WTC11 (cell line): ENCODE results near the gene GAPDHS.

Experiments used
- CREB1 ChIP-seq: sonication (generic); formaldehyde crosslinking; IDR thresholded peaks from 2 replicates; pipeline ENCODE4 v1.8.0; 2023; ENCODE audit warnings: mild to moderate bottlenecking, missing genetic modification reagents
- GRHL2 ChIP-seq: fragments of 250-450 bp; sonication (Bioruptor Pico); IDR thresholded peaks from 2 replicates; pipeline ENCODE4 v1.8.0; 2022; ENCODE audit warnings: mild to moderate bottlenecking, moderate library complexity; ENCODE audit not compliant: insufficient replicate concordance, severe bottlenecking
- JUN ChIP-seq: sonication (generic); formaldehyde crosslinking; IDR thresholded peaks from 2 replicates; pipeline ENCODE4 v1.8.0; 2023; ENCODE audit warnings: mild to moderate bottlenecking, missing genetic modification reagents
- RELA ChIP-seq: sonication (generic); formaldehyde crosslinking; IDR thresholded peaks from 2 replicates; pipeline ENCODE4 v1.8.1; 2022; ENCODE audit warnings: missing genetic modification reagents, mild to moderate bottlenecking, borderline replicate concordance
- TCF7 ChIP-seq: sonication (generic); formaldehyde crosslinking; IDR thresholded peaks from 2 replicates; pipeline ENCODE4 v1.8.0; 2022; ENCODE audit warnings: mild to moderate bottlenecking, low read depth, missing genetic modification reagents, moderate library complexity
- ZNF219 ChIP-seq: sonication (generic); formaldehyde crosslinking; IDR thresholded peaks from 2 replicates; pipeline ENCODE4 v1.8.0; 2023; ENCODE audit warnings: missing genetic modification reagents, mild to moderate bottlenecking, borderline replicate concordance
- ZNF671 ChIP-seq: fragments of 250-450 bp; sonication (Bioruptor Pico); IDR thresholded peaks from 2 replicates; pipeline ENCODE4 v1.8.0; 2021; ENCODE audit warnings: mild to moderate bottlenecking
- TF ChIP-seq, protein P1 (sequence below): sonication (generic); formaldehyde crosslinking; IDR thresholded peaks from 2 replicates; pipeline ENCODE4 v1.8.0; 2022; ENCODE audit warnings: missing genetic modification reagents
- TF ChIP-seq, protein P2 (sequence below): fragments of 200-600 bp; IDR thresholded peaks from 2 replicates; pipeline ENCODE4 v1.8.0; 2022; ENCODE audit warnings: antibody characterized with exemption
- TF ChIP-seq, protein P3 (sequence below): sonication (generic); formaldehyde crosslinking; IDR thresholded peaks from 2 replicates; pipeline ENCODE4 v1.8.1; 2023; ENCODE audit warnings: mild to moderate bottlenecking, missing genetic modification reagents
- TF ChIP-seq, protein P4 (sequence below): sonication (generic); formaldehyde crosslinking; IDR thresholded peaks from 2 replicates; pipeline ENCODE4 v1.8.0; 2023; ENCODE audit warnings: missing genetic modification reagents
- TF ChIP-seq, protein P5 (sequence below): sonication (generic); formaldehyde crosslinking; conservative IDR thresholded peaks from 2 replicates; pipeline ENCODE4 v1.8.1; 2022; ENCODE audit warnings: mild to moderate bottlenecking, missing genetic modification reagents
- TF ChIP-seq, protein P6 (sequence below): sonication (generic); formaldehyde crosslinking; IDR thresholded peaks from 2 replicates; pipeline ENCODE4 v1.8.1; 2022; ENCODE audit warnings: mild to moderate bottlenecking, moderate library complexity, missing genetic modification reagents
- TF ChIP-seq, protein P7 (sequence below): sonication (generic); formaldehyde crosslinking; IDR thresholded peaks from 2 replicates; pipeline ENCODE4 v1.8.0; 2022; ENCODE audit warnings: mild to moderate bottlenecking, missing genetic modification reagents

DNA sequence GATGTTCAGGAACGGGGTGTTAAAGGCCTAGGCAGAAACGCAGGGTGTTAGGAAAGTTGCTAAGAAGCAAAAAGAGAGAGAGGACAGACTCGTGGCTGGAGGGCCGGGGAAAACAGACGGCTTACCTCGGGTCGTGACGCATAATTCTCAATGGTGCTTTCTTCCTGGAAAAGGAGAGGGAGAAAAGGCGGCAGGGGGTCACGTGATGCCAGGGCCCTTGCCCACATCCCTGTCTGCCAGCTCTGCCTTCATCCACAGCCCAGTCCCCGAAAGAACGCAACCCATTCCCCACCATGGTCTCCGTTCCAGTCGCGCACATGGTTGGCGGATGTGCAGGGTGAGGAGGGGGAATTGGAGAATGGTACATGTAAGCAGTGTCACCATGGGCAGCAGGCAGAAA, 44.6 kb upstream of the GAPDHS start:
- TF ChIP-seq, protein P1, sequence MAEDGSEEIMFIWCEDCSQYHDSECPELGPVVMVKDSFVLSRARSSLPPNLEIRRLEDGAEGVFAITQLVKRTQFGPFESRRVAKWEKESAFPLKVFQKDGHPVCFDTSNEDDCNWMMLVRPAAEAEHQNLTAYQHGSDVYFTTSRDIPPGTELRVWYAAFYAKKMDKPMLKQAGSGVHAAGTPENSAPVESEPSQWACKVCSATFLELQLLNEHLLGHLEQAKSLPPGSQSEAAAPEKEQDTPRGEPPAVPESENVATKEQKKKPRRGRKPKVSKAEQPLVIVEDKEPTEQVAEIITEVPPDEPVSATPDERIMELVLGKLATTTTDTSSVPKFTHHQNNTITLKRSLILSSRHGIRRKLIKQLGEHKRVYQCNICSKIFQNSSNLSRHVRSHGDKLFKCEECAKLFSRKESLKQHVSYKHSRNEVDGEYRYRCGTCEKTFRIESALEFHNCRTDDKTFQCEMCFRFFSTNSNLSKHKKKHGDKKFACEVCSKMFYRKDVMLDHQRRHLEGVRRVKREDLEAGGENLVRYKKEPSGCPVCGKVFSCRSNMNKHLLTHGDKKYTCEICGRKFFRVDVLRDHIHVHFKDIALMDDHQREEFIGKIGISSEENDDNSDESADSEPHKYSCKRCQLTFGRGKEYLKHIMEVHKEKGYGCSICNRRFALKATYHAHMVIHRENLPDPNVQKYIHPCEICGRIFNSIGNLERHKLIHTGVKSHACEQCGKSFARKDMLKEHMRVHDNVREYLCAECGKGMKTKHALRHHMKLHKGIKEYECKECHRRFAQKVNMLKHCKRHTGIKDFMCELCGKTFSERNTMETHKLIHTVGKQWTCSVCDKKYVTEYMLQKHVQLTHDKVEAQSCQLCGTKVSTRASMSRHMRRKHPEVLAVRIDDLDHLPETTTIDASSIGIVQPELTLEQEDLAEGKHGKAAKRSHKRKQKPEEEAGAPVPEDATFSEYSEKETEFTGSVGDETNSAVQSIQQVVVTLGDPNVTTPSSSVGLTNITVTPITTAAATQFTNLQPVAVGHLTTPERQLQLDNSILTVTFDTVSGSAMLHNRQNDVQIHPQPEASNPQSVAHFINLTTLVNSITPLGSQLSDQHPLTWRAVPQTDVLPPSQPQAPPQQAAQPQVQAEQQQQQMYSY: no peak
- TF ChIP-seq JUN (CRISPR knock-in tag): no peak
- TF ChIP-seq GRHL2 (CRISPR knock-in tag): no peak
- TF ChIP-seq, protein P2, sequence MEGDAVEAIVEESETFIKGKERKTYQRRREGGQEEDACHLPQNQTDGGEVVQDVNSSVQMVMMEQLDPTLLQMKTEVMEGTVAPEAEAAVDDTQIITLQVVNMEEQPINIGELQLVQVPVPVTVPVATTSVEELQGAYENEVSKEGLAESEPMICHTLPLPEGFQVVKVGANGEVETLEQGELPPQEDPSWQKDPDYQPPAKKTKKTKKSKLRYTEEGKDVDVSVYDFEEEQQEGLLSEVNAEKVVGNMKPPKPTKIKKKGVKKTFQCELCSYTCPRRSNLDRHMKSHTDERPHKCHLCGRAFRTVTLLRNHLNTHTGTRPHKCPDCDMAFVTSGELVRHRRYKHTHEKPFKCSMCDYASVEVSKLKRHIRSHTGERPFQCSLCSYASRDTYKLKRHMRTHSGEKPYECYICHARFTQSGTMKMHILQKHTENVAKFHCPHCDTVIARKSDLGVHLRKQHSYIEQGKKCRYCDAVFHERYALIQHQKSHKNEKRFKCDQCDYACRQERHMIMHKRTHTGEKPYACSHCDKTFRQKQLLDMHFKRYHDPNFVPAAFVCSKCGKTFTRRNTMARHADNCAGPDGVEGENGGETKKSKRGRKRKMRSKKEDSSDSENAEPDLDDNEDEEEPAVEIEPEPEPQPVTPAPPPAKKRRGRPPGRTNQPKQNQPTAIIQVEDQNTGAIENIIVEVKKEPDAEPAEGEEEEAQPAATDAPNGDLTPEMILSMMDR: no peak
- TF ChIP-seq, protein P3, sequence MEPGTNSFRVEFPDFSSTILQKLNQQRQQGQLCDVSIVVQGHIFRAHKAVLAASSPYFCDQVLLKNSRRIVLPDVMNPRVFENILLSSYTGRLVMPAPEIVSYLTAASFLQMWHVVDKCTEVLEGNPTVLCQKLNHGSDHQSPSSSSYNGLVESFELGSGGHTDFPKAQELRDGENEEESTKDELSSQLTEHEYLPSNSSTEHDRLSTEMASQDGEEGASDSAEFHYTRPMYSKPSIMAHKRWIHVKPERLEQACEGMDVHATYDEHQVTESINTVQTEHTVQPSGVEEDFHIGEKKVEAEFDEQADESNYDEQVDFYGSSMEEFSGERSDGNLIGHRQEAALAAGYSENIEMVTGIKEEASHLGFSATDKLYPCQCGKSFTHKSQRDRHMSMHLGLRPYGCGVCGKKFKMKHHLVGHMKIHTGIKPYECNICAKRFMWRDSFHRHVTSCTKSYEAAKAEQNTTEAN (CRISPR knock-in tag): no peak
- TF ChIP-seq RELA (CRISPR knock-in tag): no peak
- no peak for TF ChIP-seq ZNF671 (CRISPR knock-in tag)
- TF ChIP-seq, protein P4, sequence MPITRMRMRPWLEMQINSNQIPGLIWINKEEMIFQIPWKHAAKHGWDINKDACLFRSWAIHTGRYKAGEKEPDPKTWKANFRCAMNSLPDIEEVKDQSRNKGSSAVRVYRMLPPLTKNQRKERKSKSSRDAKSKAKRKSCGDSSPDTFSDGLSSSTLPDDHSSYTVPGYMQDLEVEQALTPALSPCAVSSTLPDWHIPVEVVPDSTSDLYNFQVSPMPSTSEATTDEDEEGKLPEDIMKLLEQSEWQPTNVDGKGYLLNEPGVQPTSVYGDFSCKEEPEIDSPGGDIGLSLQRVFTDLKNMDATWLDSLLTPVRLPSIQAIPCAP (CRISPR knock-in tag): no peak
- TF ChIP-seq, protein P5, sequence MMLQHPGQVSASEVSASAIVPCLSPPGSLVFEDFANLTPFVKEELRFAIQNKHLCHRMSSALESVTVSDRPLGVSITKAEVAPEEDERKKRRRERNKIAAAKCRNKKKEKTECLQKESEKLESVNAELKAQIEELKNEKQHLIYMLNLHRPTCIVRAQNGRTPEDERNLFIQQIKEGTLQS (CRISPR knock-in tag): no peak
- no peak for TF ChIP-seq ZNF219
- no peak for TF ChIP-seq TCF7 (CRISPR knock-in tag)
- TF ChIP-seq, protein P6, sequence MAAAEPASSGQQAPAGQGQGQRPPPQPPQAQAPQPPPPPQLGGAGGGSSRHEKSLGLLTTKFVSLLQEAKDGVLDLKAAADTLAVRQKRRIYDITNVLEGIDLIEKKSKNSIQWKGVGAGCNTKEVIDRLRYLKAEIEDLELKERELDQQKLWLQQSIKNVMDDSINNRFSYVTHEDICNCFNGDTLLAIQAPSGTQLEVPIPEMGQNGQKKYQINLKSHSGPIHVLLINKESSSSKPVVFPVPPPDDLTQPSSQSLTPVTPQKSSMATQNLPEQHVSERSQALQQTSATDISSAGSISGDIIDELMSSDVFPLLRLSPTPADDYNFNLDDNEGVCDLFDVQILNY: no peak
- TF ChIP-seq, protein P7, sequence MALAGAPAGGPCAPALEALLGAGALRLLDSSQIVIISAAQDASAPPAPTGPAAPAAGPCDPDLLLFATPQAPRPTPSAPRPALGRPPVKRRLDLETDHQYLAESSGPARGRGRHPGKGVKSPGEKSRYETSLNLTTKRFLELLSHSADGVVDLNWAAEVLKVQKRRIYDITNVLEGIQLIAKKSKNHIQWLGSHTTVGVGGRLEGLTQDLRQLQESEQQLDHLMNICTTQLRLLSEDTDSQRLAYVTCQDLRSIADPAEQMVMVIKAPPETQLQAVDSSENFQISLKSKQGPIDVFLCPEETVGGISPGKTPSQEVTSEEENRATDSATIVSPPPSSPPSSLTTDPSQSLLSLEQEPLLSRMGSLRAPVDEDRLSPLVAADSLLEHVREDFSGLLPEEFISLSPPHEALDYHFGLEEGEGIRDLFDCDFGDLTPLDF (CRISPR knock-in tag): no peak
- TF ChIP-seq CREB1 (CRISPR knock-in tag): no peak
